GM13976 (cell line): ENCODE data around the gene RERE.

Experiments
- DNase-seq: peaks from one replicate; pipeline ENCODE4 v3.0.0; 2012; ENCODE audit warnings: low spot score
- CTCF ChIP-seq: IDR thresholded peaks from 2 replicates; pipeline ENCODE4 v1.5.1; 2012; ENCODE audit warnings: borderline replicate concordance, mild to moderate bottlenecking; ENCODE audit not compliant: insufficient read depth; ENCODE audit errors: extremely low read depth, missing control alignments, control extremely low read depth
- in situ Hi-C: fragments of 300-500 bp; cut with MboI; formaldehyde crosslinking; loops from one replicate; pipeline ENCODE4 v1.12.0; 2022; ENCODE audit warnings: low sequenced_read_pairs, mixed read lengths, inconsistent platforms; ENCODE audit not compliant: unreplicated experiment

Gene RERE

GRCh38 chr1:8567146-8567545, 250.3 kb downstream of the RERE start:
- no peak for TF ChIP-seq CTCF
- no peak for DNase-seq
- in situ Hi-C loops, result loop anchor here (10.0 kb wide), 1 partner anchor 288 kb away; no protein-coding TSS in a partner anchor

- no peak for TF ChIP-seq CTCF
- no peak for DNase-seq
- in situ Hi-C loops, result loop anchor here (10.0 kb wide), 1 partner anchor 289 kb away; no protein-coding TSS in a partner anchor
These were observed 251.6 kb downstream of the RERE start for GRCh38 chr1:8565802-8566201.

GRCh38 chr1:8563944-8564537, 253.4 kb downstream of the RERE start:
- no peak for DNase-seq
- TF ChIP-seq CTCF, result no peak
- in situ Hi-C loops, result loop anchor here (10.0 kb wide), 1 partner anchor 291 kb away; no protein-coding TSS in a partner anchor

GRCh38 chr1:8562881-8563865, 254.3 kb downstream of the RERE start:
- DNase-seq, result no peak
- in situ Hi-C loops, result loop anchor here (10.0 kb wide), 1 partner anchor 292 kb away; no protein-coding TSS in a partner anchor
- no peak for TF ChIP-seq CTCF

GRCh38 chr1:8562222-8562621, 255.2 kb downstream of the RERE start:
- no peak for TF ChIP-seq CTCF
- in situ Hi-C loops, result loop anchor here (10.0 kb wide), 1 partner anchor 293 kb away; no protein-coding TSS in a partner anchor
- no peak for DNase-seq
